Rectal smooth muscle tissue (tissue), 1 donor: ENCODE data around the gene CUEDC1.
"Not testable (repeated sequence)": the region's sequence is repeated elsewhere in the genome, so short reads cannot be mapped to it uniquely, and the experiment has no call there.

Experiments
- H3K27ac ChIP-seq: one replicate; pipeline ENCODE4 v1.7.0; 2013; ENCODE audit warnings: low read depth, low read length, inconsistent platforms
- H3K27me3 ChIP-seq: one replicate; pipeline ENCODE4 v1.7.0; 2013; ENCODE audit warnings: low read length; ENCODE audit not compliant: control insufficient read depth, insufficient read depth
- H3K36me3 ChIP-seq: one replicate; pipeline ENCODE4 v1.7.0; 2013; ENCODE audit warnings: low read length; ENCODE audit not compliant: control insufficient read depth, insufficient read depth
- H3K4me1 ChIP-seq: one replicate; pipeline ENCODE4 v1.7.0; 2013; ENCODE audit warnings: low read length; ENCODE audit not compliant: control insufficient read depth, insufficient read depth
- H3K4me3 ChIP-seq: one replicate; pipeline ENCODE4 v1.7.0; 2013; ENCODE audit warnings: low read length
- H3K9ac ChIP-seq: one replicate; pipeline ENCODE4 v1.7.0; 2013; ENCODE audit warnings: low read length

Gene CUEDC1

GRCh38 chr17:57924677-57925076 is 30.5 kb downstream of the CUEDC1 start:
- Histone ChIP-seq H3K4me3 (no peak overlapping the region), H3K36me3 (no peaks in the 10 kb centered on the region), H3K4me1 (peaks cover 75% of the 10 kb centered on the region), H3K27me3 (no peaks in the 10 kb centered on the region), H3K9ac (no peak overlapping the region), H3K27ac (peak overlapping the region; percentile 96)

GRCh38 chr17:57923182-57923872 is 31.9 kb downstream of the CUEDC1 start:
- Histone ChIP-seq H3K27ac (peak overlapping the region; percentile 96), H3K4me3 (no peak overlapping the region), H3K4me1 (peaks cover 67% of the 10 kb centered on the region), H3K36me3 (no peaks in the 10 kb centered on the region), H3K27me3 (no peaks in the 10 kb centered on the region), H3K9ac (no peak overlapping the region)

GRCh38 chr17:57922745-57923144 is 32.5 kb downstream of the CUEDC1 start:
- H3K4me1 ChIP-seq: peaks cover 70% of the 10 kb centered on the region
- not testable (repeated sequence) for H3K27me3 ChIP-seq, H3K9ac ChIP-seq, H3K36me3 ChIP-seq, H3K4me3 ChIP-seq
- H3K27ac ChIP-seq: peak overlapping the region; percentile 96

- Histone ChIP-seq H3K4me3 (no peak overlapping the region), H3K27ac (peak overlapping the region; percentile 96), H3K27me3 (no peaks in the 10 kb centered on the region), H3K36me3 (no peaks in the 10 kb centered on the region), H3K4me1 (peaks cover 72% of the 10 kb centered on the region), H3K9ac (no peak overlapping the region)
Measured at GRCh38 chr17:57920916-57921703, 34.1 kb downstream of the CUEDC1 start.

- Histone ChIP-seq H3K27me3 (no peaks in the 10 kb centered on the region), H3K4me1 (peaks cover 74% of the 10 kb centered on the region), H3K4me3 (no peak overlapping the region), H3K27ac (peak overlapping the region; percentile 96), H3K9ac (no peak overlapping the region), H3K36me3 (no peaks in the 10 kb centered on the region)
Measured at GRCh38 chr17:57919918-57920317, 35.3 kb downstream of the CUEDC1 start.

- Histone ChIP-seq H3K27ac (peak overlapping the region; percentile 78), H3K4me1 (peaks cover 82% of the 10 kb centered on the region), H3K9ac (no peak overlapping the region), H3K27me3 (no peaks in the 10 kb centered on the region), H3K36me3 (no peaks in the 10 kb centered on the region), H3K4me3 (no peak overlapping the region)
Measured at GRCh38 chr17:57918017-57918895, 37.0 kb downstream of the CUEDC1 start.

- no peak overlapping the region for H3K9ac ChIP-seq
- H3K4me3 ChIP-seq: no peak overlapping the region
Measured at GRCh38 chr17:57916925-57917858, 38.0 kb downstream of the CUEDC1 start.

GRCh38 chr17:57915985-57916757 is 39.0 kb downstream of the CUEDC1 start:
- H3K9ac ChIP-seq: no peak overlapping the region

More at GRCh38 chr17:57916925-57917858, 38.0 kb downstream of the CUEDC1 start:
- Histone ChIP-seq H3K27me3 (no peaks in the 10 kb centered on the region), H3K27ac (peak overlapping the region; percentile 78), H3K36me3 (no peaks in the 10 kb centered on the region), H3K4me1 (peaks cover 82% of the 10 kb centered on the region)

GRCh38 chr17:57915544-57915943 is 39.7 kb downstream of the CUEDC1 start:
- no peaks in the 10 kb centered on the region for H3K27me3 ChIP-seq
- peaks cover 75% of the 10 kb centered on the region for H3K4me1 ChIP-seq
- no peak overlapping the region for H3K9ac ChIP-seq

More at GRCh38 chr17:57915985-57916757, 39.0 kb downstream of the CUEDC1 start:
- H3K36me3 ChIP-seq: no peaks in the 10 kb centered on the region
- H3K27me3 ChIP-seq: no peaks in the 10 kb centered on the region
- H3K4me3 ChIP-seq: no peak overlapping the region
- H3K4me1 ChIP-seq: peaks cover 81% of the 10 kb centered on the region
- peak overlapping the region; percentile 78 for H3K27ac ChIP-seq

GRCh38 chr17:57914273-57915142 is 40.7 kb downstream of the CUEDC1 start:
- no peak overlapping the region for H3K4me3 ChIP-seq
- H3K4me1 ChIP-seq: peaks cover 67% of the 10 kb centered on the region
- H3K27ac ChIP-seq: peak overlapping the region; percentile 78
- H3K36me3 ChIP-seq: no peaks in the 10 kb centered on the region
- no peak overlapping the region for H3K9ac ChIP-seq
- H3K27me3 ChIP-seq: no peaks in the 10 kb centered on the region

More at GRCh38 chr17:57915544-57915943, 39.7 kb downstream of the CUEDC1 start:
- Histone ChIP-seq H3K36me3 (no peaks in the 10 kb centered on the region), H3K27ac (peak overlapping the region; percentile 78), H3K4me3 (no peak overlapping the region)
